Dendritic cell treated with granulocyte-macrophage colony-stimulating factor and Interleukin-4, amounts not matched to agents 40 ng/mL and 50 ng/mL, for 4 days (primary cell): Measurements from ENCODE around the gene DYNLT4.

Experiments used
- H3K27ac Mint-ChIP-seq: one replicate; pipeline ENCODE4 v1.8.0; 2022; ENCODE audit warnings: mild to moderate bottlenecking, mixed read lengths
- H3K27me3 Mint-ChIP-seq: one replicate; pipeline ENCODE4 v1.8.0; 2022; ENCODE audit warnings: mild to moderate bottlenecking, mixed read lengths
- H3K36me3 Mint-ChIP-seq: one replicate; pipeline ENCODE4 v1.8.0; 2022; ENCODE audit warnings: low read depth, mixed read lengths
- H3K4me1 Mint-ChIP-seq: one replicate; pipeline ENCODE4 v1.8.0; 2022; ENCODE audit warnings: low read depth, mixed read lengths
- H3K4me3 Mint-ChIP-seq: one replicate; pipeline ENCODE4 v1.8.0; 2022; ENCODE audit warnings: mild to moderate bottlenecking, moderate library complexity, mixed read lengths
- H3K9me3 Mint-ChIP-seq: one replicate; pipeline ENCODE4 v1.8.0; 2022; ENCODE audit warnings: mixed read lengths
- intact Hi-C: fragments of 100-400 bp; cut with micrococcal nuclease; formaldehyde crosslinking; loops from one replicate; pipeline ENCODE4 v1.15.0; 2022

Gene DYNLT4

GRCh38 chr1:44757420-44757819 is 49.7 kb downstream of the DYNLT4 start:
- Mint-ChIP-seq H3K4me3 (no peak overlapping the region), H3K4me1 (peaks cover 5% of the 10 kb centered on the region), H3K9me3 (no peaks in the 10 kb centered on the region), H3K27me3 (no peaks in the 10 kb centered on the region), H3K27ac (no peak overlapping the region), H3K36me3 (peaks cover 19% of the 10 kb centered on the region)
- intact Hi-C loops = no loop called here
